ENCODE measurements around the gene ANKRD18B.
"Not testable (repeated sequence)": the region's sequence is repeated elsewhere in the genome, so short reads cannot be mapped to it uniquely, and the experiment has no call there.

Gene ANKRD18B

GRCh38 chr9:33614001-33614687 is 90.1 kb downstream of the ANKRD18B start:
- DNase-seq = no peak

GRCh38 chr9:33618370-33618769 is 94.3 kb downstream of the ANKRD18B start:
- not testable (repeated sequence) for DNase-seq

- DNase-seq = no peak
Measured at GRCh38 chr9:33619666-33620404, 95.8 kb downstream of the ANKRD18B start.

DNA sequence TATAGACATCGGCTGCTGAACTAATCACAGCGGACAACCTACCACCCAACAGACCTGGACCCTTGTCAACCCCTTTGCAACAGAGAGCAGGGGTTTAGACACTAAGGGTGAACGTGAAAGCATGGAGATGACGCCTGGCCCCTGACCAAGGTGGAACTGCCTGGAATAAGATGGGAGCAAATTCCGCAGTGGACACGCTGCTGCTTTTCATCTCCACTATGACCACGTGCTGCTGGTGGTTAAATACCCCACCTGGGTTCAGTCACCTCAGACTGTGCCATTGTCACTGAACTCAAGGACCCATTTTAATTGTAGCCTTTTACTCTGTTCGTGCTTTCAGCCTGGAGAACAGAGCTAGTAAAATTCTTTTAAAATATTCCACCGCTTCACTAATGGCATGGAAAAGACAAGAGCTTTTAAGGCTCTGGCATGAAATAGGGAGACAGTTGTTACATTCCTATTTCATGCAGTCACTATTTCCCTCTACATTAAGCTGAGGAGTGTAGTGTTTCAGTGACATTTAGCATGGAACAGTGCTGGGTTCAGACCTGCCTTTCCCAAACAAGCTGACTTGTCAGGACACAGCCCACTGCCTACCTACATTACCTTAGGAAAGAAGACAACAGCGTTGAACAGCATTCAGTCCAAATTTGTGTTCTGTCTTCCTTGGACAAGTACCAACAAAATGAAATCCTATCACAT is 96.8 kb downstream of the ANKRD18B start:
- no peak for DNase-seq
